Stimulated activated memory B cell treated with anti-CD40 and anti-IgM and Interleukin-4, amounts not matched to agents 10 μg/mL and 1 μg/mL and 100 μg/mL, for 72 hours (primary cell): ENCODE measurements around the gene CACNA1C.

Experiments used
- ATAC-seq: fragments of 150-1000 bp; cut with Tn5 transposase; 2 replicates; pipeline ENCODE4 v1.10.0; 2021
- H3K27ac Mint-ChIP-seq: one replicate; pipeline ENCODE4 v1.8.0; 2022; ENCODE audit warnings: mild to moderate bottlenecking, mixed read lengths
- H3K27me3 Mint-ChIP-seq: one replicate; pipeline ENCODE4 v1.8.0; 2022; ENCODE audit warnings: mixed read lengths
- H3K36me3 Mint-ChIP-seq: one replicate; pipeline ENCODE4 v1.8.0; 2022; ENCODE audit warnings: mixed read lengths
- H3K4me1 Mint-ChIP-seq: one replicate; pipeline ENCODE4 v1.8.0; 2022; ENCODE audit warnings: mixed read lengths
- H3K4me3 Mint-ChIP-seq: one replicate; pipeline ENCODE4 v1.8.0; 2022; ENCODE audit warnings: mild to moderate bottlenecking, moderate library complexity, mixed read lengths
- H3K9me3 Mint-ChIP-seq: one replicate; pipeline ENCODE4 v1.8.0; 2022; ENCODE audit warnings: mixed read lengths

CACNA1C gene

DNA sequence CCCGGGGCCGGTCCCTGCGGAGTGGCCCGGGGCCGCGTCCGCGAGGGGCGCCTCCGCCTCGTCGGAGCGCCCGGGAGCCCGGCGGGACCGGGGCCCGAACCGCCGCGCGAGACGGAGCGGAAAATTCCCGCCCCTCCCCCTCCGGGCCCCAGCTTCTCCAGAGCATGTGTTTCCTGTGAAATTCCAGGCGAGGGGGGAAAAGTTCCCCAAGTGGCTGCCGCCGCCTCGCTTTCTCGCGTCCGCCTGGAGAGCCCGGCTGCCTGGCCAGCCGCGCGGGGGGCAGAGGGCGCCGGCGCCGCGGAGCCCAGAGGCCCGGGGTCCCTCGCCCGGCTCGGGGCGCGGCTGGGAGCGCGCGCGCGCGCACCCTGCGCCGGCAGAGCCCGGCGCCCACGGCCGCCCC is 904 bp downstream of the CACNA1C start:
- Mint-ChIP-seq H3K27me3 (peaks cover 61% of the 10 kb centered on the region), H3K36me3 (no peaks in the 10 kb centered on the region), H3K4me1 (peaks cover 21% of the 10 kb centered on the region), H3K27ac (no peak overlapping the region), H3K9me3 (no peaks in the 10 kb centered on the region), H3K4me3 (no peak overlapping the region)
- no peak for ATAC-seq

- no peak for ATAC-seq
- peaks cover 21% of the 10 kb centered on the region for H3K4me1 Mint-ChIP-seq
- no peaks in the 10 kb centered on the region for H3K36me3 Mint-ChIP-seq
- H3K27ac Mint-ChIP-seq: no peak overlapping the region
- peaks cover 61% of the 10 kb centered on the region for H3K27me3 Mint-ChIP-seq
- H3K9me3 Mint-ChIP-seq: no peaks in the 10 kb centered on the region
- peak overlapping the region; percentile 7 for H3K4me3 Mint-ChIP-seq
Measured at GRCh38 chr12:2054091-2055018, 1.6 kb downstream of the CACNA1C start.

DNA sequence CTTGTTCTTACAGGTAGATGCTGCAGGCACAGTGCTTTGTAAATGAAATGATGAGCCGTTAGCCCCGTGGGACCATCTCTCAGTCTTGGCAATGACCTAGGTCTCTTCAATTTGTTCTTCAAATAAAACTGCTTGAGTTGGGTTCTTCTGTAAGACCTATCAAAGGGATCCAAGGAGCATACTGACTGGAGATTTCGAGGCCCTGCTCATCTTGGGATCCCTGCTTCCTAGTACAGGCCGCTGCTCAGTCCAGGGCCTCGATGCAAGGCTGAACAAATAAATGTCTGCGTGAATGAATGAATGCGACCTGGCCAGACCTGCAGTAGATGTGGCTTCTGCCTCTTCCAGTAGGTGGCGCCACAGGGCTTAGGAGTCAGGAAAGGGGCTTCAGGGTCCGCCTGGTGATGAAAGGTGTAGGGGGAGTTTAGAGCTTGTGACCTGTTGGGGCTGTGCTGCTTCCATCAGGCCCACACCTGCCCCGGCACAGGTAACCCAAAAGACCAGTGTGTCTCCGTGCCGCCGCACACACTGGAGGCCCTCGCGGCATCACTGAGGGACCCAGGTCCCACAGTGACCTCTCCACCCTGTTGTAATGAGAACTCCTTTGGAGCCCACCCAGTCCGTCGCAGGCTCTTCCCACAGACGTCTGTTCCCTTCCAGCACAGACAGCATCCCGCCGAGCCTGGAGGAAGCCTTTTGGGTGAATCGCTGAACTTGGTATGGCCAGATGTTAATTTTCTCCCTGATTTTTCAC is 4.4 kb downstream of the CACNA1C start:
- Mint-ChIP-seq H3K9me3 (no peaks in the 10 kb centered on the region), H3K27me3 (peaks cover 50% of the 10 kb centered on the region), H3K4me3 (no peak overlapping the region), H3K27ac (no peak overlapping the region), H3K36me3 (no peaks in the 10 kb centered on the region), H3K4me1 (peaks cover 4% of the 10 kb centered on the region)
- ATAC-seq: no peak

- peaks cover 55% of the 10 kb centered on the region for H3K27me3 Mint-ChIP-seq
- H3K9me3 Mint-ChIP-seq: no peaks in the 10 kb centered on the region
- ATAC-seq: no peak
- H3K4me1 Mint-ChIP-seq: peaks cover 4% of the 10 kb centered on the region
- no peaks in the 10 kb centered on the region for H3K36me3 Mint-ChIP-seq
- no peak overlapping the region for H3K4me3 Mint-ChIP-seq
- no peak overlapping the region for H3K27ac Mint-ChIP-seq
Measured at GRCh38 chr12:2057795-2058408, 5.1 kb downstream of the CACNA1C start.

DNA sequence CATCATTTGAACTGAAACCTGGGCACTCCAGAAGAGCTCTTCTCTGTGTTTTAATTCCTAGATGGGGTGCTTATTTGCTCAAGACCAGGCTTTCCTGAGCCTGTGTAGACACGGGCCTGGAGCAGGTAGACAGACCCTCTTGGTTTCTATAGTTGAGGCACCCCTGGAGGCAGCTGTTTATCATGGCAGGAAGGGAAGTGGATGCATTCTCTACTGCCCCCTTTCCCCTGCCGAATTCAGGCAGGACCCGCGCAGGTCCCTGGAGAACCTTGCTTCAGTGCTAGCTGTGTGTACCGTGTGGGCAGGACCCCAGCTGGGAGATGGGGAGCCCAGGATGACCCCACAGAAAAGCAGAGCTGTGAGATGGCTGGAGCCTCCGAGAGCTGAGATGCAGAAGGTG is 6.0 kb downstream of the CACNA1C start:
- Mint-ChIP-seq H3K9me3 (no peaks in the 10 kb centered on the region), H3K4me1 (peaks cover 4% of the 10 kb centered on the region), H3K27ac (no peak overlapping the region), H3K36me3 (no peaks in the 10 kb centered on the region), H3K27me3 (peaks cover 63% of the 10 kb centered on the region), H3K4me3 (no peak overlapping the region)
- ATAC-seq: no peak

DNA sequence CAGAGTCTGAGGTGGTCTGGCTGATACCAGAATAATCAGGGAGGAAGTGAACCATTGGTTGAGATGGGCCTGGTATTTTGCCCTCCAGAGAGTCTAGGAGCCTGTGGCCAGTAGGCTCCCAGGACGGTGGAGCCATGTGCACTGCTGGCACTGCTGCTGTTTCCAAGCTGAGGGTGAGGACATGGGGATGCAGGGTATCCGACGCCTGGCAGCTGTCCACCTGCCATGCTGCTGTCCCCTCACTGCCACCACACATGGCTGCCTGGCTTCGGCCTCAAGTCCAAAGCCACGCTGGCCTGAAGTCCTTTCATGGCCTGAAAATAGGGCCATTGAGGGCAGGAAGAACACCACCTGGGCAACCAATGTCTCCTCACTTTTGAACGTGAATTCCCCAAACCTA is 8.6 kb downstream of the CACNA1C start:
- H3K4me1 Mint-ChIP-seq: peaks cover 5% of the 10 kb centered on the region
- no peaks in the 10 kb centered on the region for H3K9me3 Mint-ChIP-seq
- ATAC-seq: no peak
- H3K4me3 Mint-ChIP-seq: no peak overlapping the region
- no peaks in the 10 kb centered on the region for H3K36me3 Mint-ChIP-seq
- no peak overlapping the region for H3K27ac Mint-ChIP-seq
- H3K27me3 Mint-ChIP-seq: peaks cover 62% of the 10 kb centered on the region

GRCh38 chr12:2064071-2064507 is 11.3 kb downstream of the CACNA1C start:
- no peak overlapping the region for H3K27ac Mint-ChIP-seq

DNA sequence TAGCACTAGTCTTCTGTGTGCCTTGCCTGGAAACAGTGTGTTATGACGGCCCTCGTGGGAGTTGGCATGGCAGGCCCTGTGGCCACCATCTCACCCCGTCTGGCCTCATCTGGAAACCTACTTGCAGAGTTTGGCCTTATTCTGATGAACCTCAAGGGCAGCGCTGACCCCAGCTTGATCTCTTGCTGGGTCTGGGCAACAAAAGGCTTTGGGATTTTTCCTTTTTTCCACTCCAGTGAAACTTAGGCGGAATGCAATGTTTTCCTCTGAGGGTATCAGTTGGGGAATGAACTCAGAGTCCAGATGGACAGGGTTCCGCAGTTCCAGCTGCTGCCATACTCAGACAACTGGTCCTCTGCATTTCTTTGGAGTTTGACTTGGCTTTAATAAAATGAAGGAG is 15.9 kb downstream of the CACNA1C start:
- peaks cover 16% of the 10 kb centered on the region for H3K9me3 Mint-ChIP-seq
- peaks cover 5% of the 10 kb centered on the region for H3K4me1 Mint-ChIP-seq
- H3K4me3 Mint-ChIP-seq: no peak overlapping the region
- H3K36me3 Mint-ChIP-seq: peaks cover 9% of the 10 kb centered on the region
- ATAC-seq: no peak
- no peak overlapping the region for H3K27ac Mint-ChIP-seq
- peaks cover 32% of the 10 kb centered on the region for H3K27me3 Mint-ChIP-seq

More at GRCh38 chr12:2064071-2064507, 11.3 kb downstream of the CACNA1C start:
- no peaks in the 10 kb centered on the region for H3K36me3 Mint-ChIP-seq
- H3K9me3 Mint-ChIP-seq: peaks cover under 1% of the 10 kb centered on the region
- H3K4me3 Mint-ChIP-seq: no peak overlapping the region
- peaks cover 54% of the 10 kb centered on the region for H3K27me3 Mint-ChIP-seq
- peak; percentile 51 for ATAC-seq
- peaks cover 5% of the 10 kb centered on the region for H3K4me1 Mint-ChIP-seq

- Mint-ChIP-seq H3K27me3 (peaks cover 21% of the 10 kb centered on the region), H3K27ac (no peak overlapping the region), H3K36me3 (peaks cover 9% of the 10 kb centered on the region), H3K9me3 (peaks cover 16% of the 10 kb centered on the region), H3K4me1 (no peaks in the 10 kb centered on the region), H3K4me3 (no peak overlapping the region)
- ATAC-seq: no peak
Measured at GRCh38 chr12:2070440-2071045, 17.8 kb downstream of the CACNA1C start.

DNA sequence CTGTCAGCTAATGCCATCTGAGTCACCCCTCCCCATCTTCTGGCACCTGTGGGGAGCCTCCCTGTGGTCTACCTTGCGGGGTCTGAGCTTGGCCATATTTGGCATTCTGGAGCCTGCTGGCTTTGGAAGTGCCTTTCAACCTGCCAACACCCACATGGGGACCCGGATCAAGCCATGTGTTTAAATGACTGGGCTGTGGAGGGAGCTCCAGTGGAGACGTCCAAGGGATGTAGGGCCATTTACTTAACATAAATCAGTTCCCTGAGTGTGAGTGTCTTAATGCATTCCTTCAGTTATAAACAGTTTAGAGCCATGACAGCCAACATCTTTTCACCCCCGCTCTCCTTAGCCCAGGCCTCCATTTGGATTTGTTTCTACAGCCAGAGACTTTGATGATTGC is 22.0 kb downstream of the CACNA1C start:
- no peak overlapping the region for H3K4me3 Mint-ChIP-seq
- peaks cover 29% of the 10 kb centered on the region for H3K27me3 Mint-ChIP-seq
- H3K36me3 Mint-ChIP-seq: peaks cover 9% of the 10 kb centered on the region
- peaks cover 12% of the 10 kb centered on the region for H3K9me3 Mint-ChIP-seq
- ATAC-seq: no peak
- no peaks in the 10 kb centered on the region for H3K4me1 Mint-ChIP-seq
- no peak overlapping the region for H3K27ac Mint-ChIP-seq

DNA sequence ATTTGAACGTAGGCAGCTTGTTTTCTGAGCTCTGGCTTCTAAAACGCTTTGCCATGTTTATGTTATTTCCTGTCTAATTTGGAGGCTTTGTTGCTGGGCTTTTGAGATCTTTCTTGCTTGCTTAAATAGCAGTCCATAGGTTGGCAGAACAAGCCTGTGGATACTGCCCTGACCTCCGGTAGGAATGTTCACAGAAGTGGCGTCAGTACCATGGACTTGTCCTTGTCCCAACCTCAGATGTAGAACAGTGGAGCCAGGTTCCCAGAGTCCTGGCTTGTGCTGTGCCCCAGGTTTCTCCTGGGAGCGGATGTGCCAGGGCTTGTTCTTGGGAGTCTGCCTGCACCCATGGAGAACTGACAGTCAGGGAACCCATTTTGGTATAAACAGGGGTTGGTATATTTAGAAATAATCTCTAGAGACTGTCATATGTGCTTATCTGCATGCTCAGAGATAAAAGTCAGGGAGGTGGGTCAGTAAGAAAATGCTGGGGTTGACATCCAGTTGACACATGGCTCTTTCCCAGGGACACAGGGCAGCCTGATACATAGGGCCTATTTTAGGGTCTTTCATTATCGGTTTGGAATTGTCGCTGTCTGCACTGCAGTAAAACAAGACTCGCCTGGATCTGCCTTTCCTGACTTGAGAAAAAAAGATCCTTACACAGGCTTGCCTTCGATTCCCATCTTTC is 22.9 kb downstream of the CACNA1C start:
- Mint-ChIP-seq H3K36me3 (peaks cover 9% of the 10 kb centered on the region), H3K4me3 (no peak overlapping the region), H3K27ac (no peak overlapping the region), H3K27me3 (peaks cover 29% of the 10 kb centered on the region), H3K4me1 (no peaks in the 10 kb centered on the region), H3K9me3 (peaks cover 13% of the 10 kb centered on the region)
- ATAC-seq: no peak

- Mint-ChIP-seq H3K27me3 (peaks cover 29% of the 10 kb centered on the region), H3K9me3 (peaks cover 12% of the 10 kb centered on the region), H3K4me3 (no peak overlapping the region), H3K4me1 (no peaks in the 10 kb centered on the region), H3K36me3 (peaks cover 6% of the 10 kb centered on the region), H3K27ac (no peak overlapping the region)
- ATAC-seq: no peak
Measured at GRCh38 chr12:2076196-2076570, 23.4 kb downstream of the CACNA1C start.

GRCh38 chr12:2076728-2077127 is 23.9 kb downstream of the CACNA1C start:
- Mint-ChIP-seq H3K4me3 (no peak overlapping the region), H3K27ac (no peak overlapping the region), H3K9me3 (peaks cover 6% of the 10 kb centered on the region), H3K4me1 (no peaks in the 10 kb centered on the region), H3K27me3 (peaks cover 29% of the 10 kb centered on the region), H3K36me3 (peaks cover under 1% of the 10 kb centered on the region)
- ATAC-seq: no peak

DNA sequence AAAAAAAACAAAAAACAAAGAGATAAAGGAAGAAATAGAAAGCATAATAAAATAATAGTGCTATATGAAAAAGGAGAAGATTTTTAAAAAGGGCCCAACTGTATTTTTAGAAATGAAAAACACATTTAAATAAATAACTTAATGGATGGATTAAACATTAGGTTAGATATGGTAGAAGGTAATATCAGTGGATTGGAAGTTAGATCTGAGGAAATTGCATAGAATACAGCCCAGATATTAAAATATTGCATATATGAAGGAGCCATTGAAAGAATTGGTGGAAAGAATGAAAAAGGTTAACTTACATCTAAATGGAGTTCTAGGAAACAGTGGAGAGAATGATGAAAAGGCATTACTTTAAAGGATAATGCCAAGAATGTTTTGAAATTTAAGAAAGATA is 27.8 kb downstream of the CACNA1C start:
- no peak for ATAC-seq
- H3K27ac Mint-ChIP-seq: no peak overlapping the region
- H3K27me3 Mint-ChIP-seq: peaks cover 23% of the 10 kb centered on the region
- no peaks in the 10 kb centered on the region for H3K36me3 Mint-ChIP-seq
- H3K4me1 Mint-ChIP-seq: no peaks in the 10 kb centered on the region
- H3K9me3 Mint-ChIP-seq: peaks cover 5% of the 10 kb centered on the region
- H3K4me3 Mint-ChIP-seq: no peak overlapping the region
